Osteocyte (in vitro differentiated cells): ENCODE measurements around the gene APCDD1L. TPM values are rescaled to one million over a fixed set of nuclear protein-coding genes. Genes with fewer than 3 reads are reported as not detected.
A peak's percentile ranks its signal among the peaks of the same experiment; 100 is the strongest.

Experiments
- DNase-seq: peaks from one replicate; pipeline ENCODE4 v3.0.0; 2021; ENCODE audit warnings: mixed read lengths; ENCODE audit not compliant: unreplicated experiment; ENCODE audit errors: extremely low spot score
- H3K27ac Mint-ChIP-seq: one replicate; pipeline ENCODE4 v1.8.0; 2021; ENCODE audit warnings: mild to moderate bottlenecking, mixed read lengths; ENCODE audit not compliant: unreplicated experiment
- H3K27me3 Mint-ChIP-seq: one replicate; pipeline ENCODE4 v1.8.0; 2021; ENCODE audit warnings: mixed read lengths; ENCODE audit not compliant: unreplicated experiment
- H3K36me3 Mint-ChIP-seq: one replicate; pipeline ENCODE4 v1.8.0; 2021; ENCODE audit warnings: mixed read lengths; ENCODE audit not compliant: unreplicated experiment
- H3K4me1 Mint-ChIP-seq: one replicate; pipeline ENCODE4 v1.8.0; 2021; ENCODE audit warnings: mixed read lengths; ENCODE audit not compliant: unreplicated experiment
- H3K4me3 Mint-ChIP-seq: one replicate; pipeline ENCODE4 v1.8.0; 2021; ENCODE audit warnings: mild to moderate bottlenecking, moderate library complexity, mixed read lengths; ENCODE audit not compliant: unreplicated experiment
- H3K9me3 Mint-ChIP-seq: one replicate; pipeline ENCODE4 v1.8.0; 2021; ENCODE audit warnings: mixed read lengths; ENCODE audit not compliant: unreplicated experiment
- total RNA-seq: library from RNA; stranded (reverse); gene quantifications from 2 replicates; pipeline ENCODE4 v1.2.1, GENCODE V29; 2021
- TF ChIP-seq, protein P1 (sequence below): fragments of 200-600 bp; sonication (generic); IDR thresholded peaks from 2 replicates; pipeline ENCODE4 v1.5.0; 2021; ENCODE audit warnings: antibody characterized with exemption, mild to moderate bottlenecking, moderate library complexity

Gene APCDD1L
- total RNA-seq, 1 donor from 2014 or later = 3.1 TPM

DNA sequence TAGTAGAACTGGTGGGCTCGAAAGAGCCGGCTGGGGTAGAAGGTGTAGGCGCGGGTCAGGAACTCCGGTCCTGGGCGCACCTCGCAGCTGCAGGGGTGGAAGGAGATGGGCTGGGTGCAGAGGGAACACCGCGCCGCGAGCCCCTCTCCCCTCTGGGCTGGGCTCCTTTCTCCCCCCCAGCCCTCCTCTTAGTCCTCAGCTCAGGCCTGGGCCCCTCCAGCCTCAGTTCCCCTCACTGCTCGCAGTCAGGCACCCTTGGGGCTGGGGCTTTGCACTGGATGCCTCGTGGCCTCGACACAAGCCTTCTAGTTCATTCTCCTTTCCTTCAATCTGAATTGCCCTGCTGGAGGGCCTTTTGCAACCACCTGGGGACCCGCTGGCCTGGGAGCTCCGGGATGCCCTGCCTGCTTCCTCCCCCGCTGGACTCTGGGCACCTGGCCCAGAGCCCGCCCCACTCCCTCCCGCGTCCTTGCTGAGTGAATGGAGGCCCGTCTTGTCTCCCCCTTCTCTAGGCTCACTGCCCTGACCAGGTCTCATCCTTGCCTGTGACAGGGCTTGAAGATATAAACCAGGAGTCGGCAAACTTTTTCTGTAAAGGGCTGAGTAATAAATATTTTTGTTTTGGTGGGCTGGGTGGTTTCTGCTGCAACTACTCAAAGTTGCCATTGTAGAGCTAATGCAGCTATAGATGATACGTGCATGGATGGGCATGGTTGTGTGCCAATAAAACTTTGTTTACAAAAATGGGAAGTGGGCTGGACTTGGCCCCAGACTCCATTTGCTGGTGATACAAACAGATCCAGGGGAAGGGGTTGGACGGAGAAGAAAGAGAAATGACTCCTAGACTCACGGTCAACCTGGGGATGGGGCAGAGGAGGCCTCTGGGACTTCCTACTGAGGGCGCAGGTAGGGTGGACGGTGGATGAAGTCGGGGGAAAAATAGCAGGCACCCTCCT, 47.3 kb downstream of the APCDD1L start:
- Mint-ChIP-seq H3K9me3 (no peaks in the 10 kb centered on the region), H3K4me1 (peaks cover 13% of the 10 kb centered on the region), H3K4me3 (no peak overlapping the region), H3K27ac (no peak overlapping the region), H3K36me3 (no peaks in the 10 kb centered on the region), H3K27me3 (no peaks in the 10 kb centered on the region)
- DNase-seq = peak; percentile 78
- TF ChIP-seq, protein P1, sequence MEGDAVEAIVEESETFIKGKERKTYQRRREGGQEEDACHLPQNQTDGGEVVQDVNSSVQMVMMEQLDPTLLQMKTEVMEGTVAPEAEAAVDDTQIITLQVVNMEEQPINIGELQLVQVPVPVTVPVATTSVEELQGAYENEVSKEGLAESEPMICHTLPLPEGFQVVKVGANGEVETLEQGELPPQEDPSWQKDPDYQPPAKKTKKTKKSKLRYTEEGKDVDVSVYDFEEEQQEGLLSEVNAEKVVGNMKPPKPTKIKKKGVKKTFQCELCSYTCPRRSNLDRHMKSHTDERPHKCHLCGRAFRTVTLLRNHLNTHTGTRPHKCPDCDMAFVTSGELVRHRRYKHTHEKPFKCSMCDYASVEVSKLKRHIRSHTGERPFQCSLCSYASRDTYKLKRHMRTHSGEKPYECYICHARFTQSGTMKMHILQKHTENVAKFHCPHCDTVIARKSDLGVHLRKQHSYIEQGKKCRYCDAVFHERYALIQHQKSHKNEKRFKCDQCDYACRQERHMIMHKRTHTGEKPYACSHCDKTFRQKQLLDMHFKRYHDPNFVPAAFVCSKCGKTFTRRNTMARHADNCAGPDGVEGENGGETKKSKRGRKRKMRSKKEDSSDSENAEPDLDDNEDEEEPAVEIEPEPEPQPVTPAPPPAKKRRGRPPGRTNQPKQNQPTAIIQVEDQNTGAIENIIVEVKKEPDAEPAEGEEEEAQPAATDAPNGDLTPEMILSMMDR = no peak

DNA sequence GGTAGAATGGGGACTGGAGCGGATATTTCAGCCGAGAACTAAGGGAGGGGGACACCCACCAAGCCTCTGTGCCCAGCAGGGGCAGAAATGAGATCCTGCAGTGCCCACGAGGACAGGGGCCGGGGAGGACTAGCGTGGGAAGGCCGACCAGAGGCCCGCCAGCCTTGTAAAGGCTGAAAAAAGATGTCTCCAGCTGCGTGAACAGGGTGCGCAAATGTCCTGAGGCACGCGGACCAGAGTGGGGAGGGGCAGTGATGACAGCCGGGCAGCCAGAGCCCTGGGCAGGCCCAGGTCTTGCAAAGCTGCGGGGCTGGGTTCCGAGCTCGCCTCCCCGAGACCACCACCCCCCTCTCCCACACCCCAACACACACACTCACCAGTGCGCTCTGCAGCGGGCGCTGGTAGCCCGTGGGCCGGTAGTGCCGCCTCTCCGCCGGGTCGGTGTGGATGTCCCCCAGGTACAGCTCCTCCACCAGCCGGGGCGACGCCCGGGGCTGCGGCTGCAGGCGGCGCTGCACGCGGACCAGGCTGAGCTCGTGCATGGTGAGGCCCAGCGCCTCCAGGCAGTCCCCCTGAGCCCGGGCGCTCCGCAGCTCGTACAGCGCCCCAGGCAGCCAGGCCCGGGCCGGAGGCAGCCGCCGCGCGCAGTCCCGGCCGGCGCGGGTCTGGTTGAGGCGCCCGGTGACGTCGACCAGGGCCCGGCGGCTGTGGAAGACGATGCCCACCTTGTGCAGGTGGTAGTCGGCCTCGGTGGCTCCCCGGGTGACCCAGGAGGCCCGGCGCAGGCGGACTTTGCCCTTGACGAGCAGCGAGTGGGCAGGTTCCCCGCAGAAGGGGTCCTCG, 48.2 kb downstream of the APCDD1L start:
- no peaks in the 10 kb centered on the region for H3K9me3 Mint-ChIP-seq
- TF ChIP-seq, protein P1 = no peak
- no peak for DNase-seq
- no peak overlapping the region for H3K27ac Mint-ChIP-seq
- H3K36me3 Mint-ChIP-seq = no peaks in the 10 kb centered on the region
- H3K4me1 Mint-ChIP-seq = peaks cover 13% of the 10 kb centered on the region
- H3K4me3 Mint-ChIP-seq = no peak overlapping the region
- no peaks in the 10 kb centered on the region for H3K27me3 Mint-ChIP-seq

DNA sequence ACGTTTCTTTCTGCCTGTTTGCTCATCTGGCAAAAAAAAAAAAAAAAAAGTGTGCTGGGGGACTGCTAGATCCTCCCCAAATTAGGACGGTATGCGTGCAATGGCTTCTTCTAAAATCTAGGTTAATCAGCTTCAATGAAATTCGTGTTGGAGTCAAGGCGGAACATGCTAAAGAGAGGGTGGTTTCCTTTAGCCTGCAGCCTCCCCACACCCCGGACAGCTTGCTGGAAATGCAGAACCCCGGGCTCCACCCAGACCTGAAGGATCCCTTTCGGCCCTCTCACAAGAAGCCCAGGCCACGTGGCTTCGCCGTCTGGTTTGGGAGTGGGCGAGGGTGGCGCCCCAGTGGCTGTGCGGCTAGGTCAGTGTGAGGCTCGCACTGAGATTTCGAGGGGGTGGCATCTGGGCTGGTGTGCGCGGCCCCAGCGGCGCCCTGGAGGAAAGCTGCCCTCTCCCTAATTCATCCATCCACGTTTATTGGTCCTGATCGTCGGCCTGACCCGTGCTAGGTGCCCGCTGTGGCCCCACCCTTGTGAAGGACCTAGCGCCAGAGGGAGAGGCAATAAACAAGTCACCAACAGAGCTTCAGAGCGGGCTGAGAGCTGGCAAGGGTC, 49.0 kb downstream of the APCDD1L start:
- Mint-ChIP-seq H3K4me1 (peaks cover 9% of the 10 kb centered on the region), H3K9me3 (no peaks in the 10 kb centered on the region), H3K27me3 (no peaks in the 10 kb centered on the region), H3K36me3 (no peaks in the 10 kb centered on the region), H3K27ac (no peak overlapping the region), H3K4me3 (no peak overlapping the region)
- TF ChIP-seq, protein P1 = no peak
- DNase-seq = no peak

DNA sequence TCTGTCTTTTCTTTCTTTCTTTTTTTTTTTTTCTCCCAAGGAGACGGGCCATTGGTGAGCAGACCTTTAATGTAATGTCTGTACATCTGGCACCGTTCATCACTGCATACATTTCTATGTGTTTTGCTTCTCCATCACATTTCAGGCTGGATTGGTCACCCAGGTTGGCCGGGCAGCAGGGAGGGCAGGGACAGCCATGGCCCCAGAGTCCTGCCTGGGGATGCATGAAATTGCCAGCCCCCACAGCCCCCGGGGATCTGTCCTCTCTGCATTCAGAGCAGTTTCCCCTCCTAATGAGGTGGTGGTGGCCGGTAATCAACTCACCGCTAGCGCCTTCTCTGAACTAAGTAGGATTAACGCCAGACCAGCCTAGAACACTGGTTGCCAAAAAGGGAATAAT, 50.4 kb downstream of the APCDD1L start:
- Mint-ChIP-seq H3K27me3 (no peaks in the 10 kb centered on the region), H3K4me1 (peaks cover 7% of the 10 kb centered on the region), H3K4me3 (no peak overlapping the region), H3K27ac (no peak overlapping the region), H3K9me3 (no peaks in the 10 kb centered on the region), H3K36me3 (no peaks in the 10 kb centered on the region)
- DNase-seq = no peak
- TF ChIP-seq, protein P1 = no peak
